Bronchial epithelial cell (primary cell): Measurements from ENCODE around the gene FAM83C. TPM values are rescaled to one million over a fixed set of nuclear protein-coding genes. Genes with fewer than 3 reads are reported as not detected.

Source experiments
- DNase-seq: peaks from one replicate; pipeline ENCODE4 v3.0.0-alpha.2; 2010; ENCODE audit warnings: low read depth
- FAIRE-seq: peaks from 2 replicates; lab custom pipeline; 2011; peaks lifted over from hg19 to GRCh38; lab: Jason Lieb, UNC
- H3K27me3 ChIP-seq: 2 replicates; pipeline ENCODE4 v1.5.1; 2011; ENCODE audit warnings: low read length; ENCODE audit not compliant: control insufficient read depth, insufficient read depth
- H3K36me3 ChIP-seq: 2 replicates; pipeline ENCODE4 v1.5.1; 2011; ENCODE audit warnings: low read length; ENCODE audit not compliant: control insufficient read depth, insufficient read depth
- H3K4me3 ChIP-seq: 2 replicates; pipeline ENCODE4 v1.5.1; 2011; ENCODE audit warnings: mild to moderate bottlenecking, low read depth, low read length, control low read depth
- CTCF ChIP-seq: IDR thresholded peaks from 2 replicates; pipeline ENCODE4 v1.5.1; 2011; ENCODE audit warnings: mild to moderate bottlenecking, moderate library complexity, low read length, control low read depth, inconsistent platforms; ENCODE audit not compliant: insufficient read depth, severe bottlenecking
- total RNA-seq: library from RNA; depleted of rRNA; stranded (reverse); fragments of >200 nt; gene quantifications from 2 replicates; pipeline ENCODE4 v1.2.1, GENCODE V29; 2014

FAM83C gene
- total RNA-seq, 1 donor from 2014 or later = 0.26 TPM

GRCh38 chr20:35271073-35271882 is 20.9 kb downstream of the FAM83C start:
- no peak for DNase-seq
- Histone ChIP-seq H3K36me3 (peaks cover 5% of the 10 kb centered on the region), H3K4me3 (no peak overlapping the region), H3K27me3 (no peaks in the 10 kb centered on the region)
- TF ChIP-seq CTCF = no peak
- FAIRE-seq = no peak

GRCh38 chr20:35270021-35270902 is 22.0 kb downstream of the FAM83C start:
- Histone ChIP-seq H3K27me3 (no peaks in the 10 kb centered on the region), H3K36me3 (peaks cover 1% of the 10 kb centered on the region), H3K4me3 (no peak overlapping the region)
- DNase-seq (no peak), FAIRE-seq (peak; percentile 43)
- TF ChIP-seq CTCF = no peak

GRCh38 chr20:35269055-35269781 is 23.0 kb downstream of the FAM83C start:
- DNase-seq = peak; percentile 39
- H3K36me3 ChIP-seq = peaks cover 1% of the 10 kb centered on the region
- H3K4me3 ChIP-seq = no peak overlapping the region
- TF ChIP-seq CTCF = peak; percentile 92
- H3K27me3 ChIP-seq = no peaks in the 10 kb centered on the region
- FAIRE-seq = no peak

GRCh38 chr20:35267092-35267491 is 25.1 kb downstream of the FAM83C start:
- no peak for TF ChIP-seq CTCF
- FAIRE-seq (no peak), DNase-seq (no peak)
- Histone ChIP-seq H3K36me3 (peaks cover 1% of the 10 kb centered on the region), H3K27me3 (no peaks in the 10 kb centered on the region), H3K4me3 (no peak overlapping the region)

GRCh38 chr20:35264755-35265154 is 27.5 kb downstream of the FAM83C start:
- FAIRE-seq (no peak), DNase-seq (peak; percentile 60)
- H3K27me3 ChIP-seq = no peaks in the 10 kb centered on the region
- no peak overlapping the region for H3K4me3 ChIP-seq
- H3K36me3 ChIP-seq = no peaks in the 10 kb centered on the region
- peak; percentile 46 for TF ChIP-seq CTCF
